HG03439 (cell line): ENCODE measurements around the gene CSNK1G1.
"Not testable (repeated sequence)": the region's sequence is repeated elsewhere in the genome, so short reads cannot be mapped to it uniquely, and the experiment has no call there.

Experiments
- ATAC-seq: cut with Tn5 transposase; IDR thresholded peaks from one replicate; pipeline ENCODE4 v1.9.1; 2021; ENCODE audit warnings: mild to moderate bottlenecking, moderate library complexity; ENCODE audit not compliant: unreplicated experiment

The CSNK1G1 gene

GRCh38 chr15:64355944-64356709 is at the start of gene CSNK1G1:
Gene CSNK1G1 (minus strand): TSS chr15:64356173. CDS start chr15:64300499, 55,674 bp downstream.
- ATAC-seq, result peak; percentile 95

GRCh38 chr15:64400583-64400982 is 44.6 kb upstream of the CSNK1G1 start:
- ATAC-seq, result no peak

GRCh38 chr15:64398575-64398974 is 42.6 kb upstream of the CSNK1G1 start:
- ATAC-seq, result no peak

- ATAC-seq, result no peak
Observed at GRCh38 chr15:64396789-64397188, 40.8 kb upstream of the CSNK1G1 start.

GRCh38 chr15:64392471-64392870 is 36.5 kb upstream of the CSNK1G1 start:
- not testable (repeated sequence) for ATAC-seq

GRCh38 chr15:64389036-64389435 is 33.1 kb upstream of the CSNK1G1 start:
- no peak for ATAC-seq

- peak; percentile 97 for ATAC-seq
Observed at GRCh38 chr15:64387562-64388168, 31.7 kb upstream of the CSNK1G1 start, which contains the start of gene TRIP4. Gene TRIP4 (plus strand): TSS chr15:64387836. CDS start chr15:64387864, 28 bp downstream.

GRCh38 chr15:64386291-64386690 is 30.3 kb upstream of the CSNK1G1 start:
- no peak for ATAC-seq

- ATAC-seq, result no peak
Observed at GRCh38 chr15:64383760-64384159, 27.8 kb upstream of the CSNK1G1 start.

GRCh38 chr15:64381000-64381751 is 25.2 kb upstream of the CSNK1G1 start, which contains the start of gene PCLAF:
Gene PCLAF (minus strand): TSS chr15:64381441. CDS start chr15:64381371, 70 bp downstream.
- ATAC-seq, result peak; percentile 95

GRCh38 chr15:64380130-64380870 is 24.3 kb upstream of the CSNK1G1 start:
- ATAC-seq, result not testable (repeated sequence)

- ATAC-seq, result no peak
Observed at GRCh38 chr15:64379216-64379960, 23.4 kb upstream of the CSNK1G1 start.

- no peak for ATAC-seq
Observed at GRCh38 chr15:64373360-64373759, 17.4 kb upstream of the CSNK1G1 start.

GRCh38 chr15:64371383-64371782 is 15.4 kb upstream of the CSNK1G1 start:
- not testable (repeated sequence) for ATAC-seq

GRCh38 chr15:64369078-64369607 is 13.2 kb upstream of the CSNK1G1 start:
- no peak for ATAC-seq

- no peak for ATAC-seq
Observed at GRCh38 chr15:64361259-64361658, 5.3 kb upstream of the CSNK1G1 start.

- ATAC-seq, result no peak
Observed at GRCh38 chr15:64356710-64357040, 702 bp upstream of the CSNK1G1 start.

GRCh38 chr15:64355348-64355943 is 527 bp downstream of the CSNK1G1 start:
- ATAC-seq, result peak; percentile 6

- ATAC-seq, result no peak
Observed at GRCh38 chr15:64354688-64355344, 1.2 kb downstream of the CSNK1G1 start.
